Measurements from ENCODE around the gene SGIP1. TPM values are rescaled to one million over a fixed set of nuclear protein-coding genes. Genes with fewer than 3 reads are reported as not detected.
A peak's percentile ranks its signal among the peaks of the same experiment; 100 is the strongest.

The SGIP1 gene
- total and polyA plus RNA-seq, 2 experiments from 2014 or later, result 2.4 to 6.1 TPM

DNA sequence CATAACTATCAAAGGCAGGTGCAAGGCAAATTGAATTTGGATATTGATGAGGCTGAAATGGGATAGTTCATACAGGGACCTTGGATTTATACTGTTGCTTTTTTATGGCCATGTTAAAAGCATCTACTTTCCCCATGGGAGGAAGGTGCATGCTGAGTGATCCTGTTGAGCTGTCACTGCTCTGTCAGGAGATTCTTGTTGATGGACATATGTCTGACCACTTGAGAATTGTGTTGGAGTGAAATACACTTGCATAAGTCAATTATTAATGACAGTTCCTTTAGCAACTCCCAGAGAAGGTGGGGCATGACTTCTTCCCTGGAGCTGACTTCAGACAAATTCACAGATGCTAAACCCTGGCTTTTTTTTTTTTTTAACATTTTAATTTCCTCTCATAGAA lies 159.9 kb downstream of the SGIP1 start (continued):
- TF ChIP-seq, protein P1, sequence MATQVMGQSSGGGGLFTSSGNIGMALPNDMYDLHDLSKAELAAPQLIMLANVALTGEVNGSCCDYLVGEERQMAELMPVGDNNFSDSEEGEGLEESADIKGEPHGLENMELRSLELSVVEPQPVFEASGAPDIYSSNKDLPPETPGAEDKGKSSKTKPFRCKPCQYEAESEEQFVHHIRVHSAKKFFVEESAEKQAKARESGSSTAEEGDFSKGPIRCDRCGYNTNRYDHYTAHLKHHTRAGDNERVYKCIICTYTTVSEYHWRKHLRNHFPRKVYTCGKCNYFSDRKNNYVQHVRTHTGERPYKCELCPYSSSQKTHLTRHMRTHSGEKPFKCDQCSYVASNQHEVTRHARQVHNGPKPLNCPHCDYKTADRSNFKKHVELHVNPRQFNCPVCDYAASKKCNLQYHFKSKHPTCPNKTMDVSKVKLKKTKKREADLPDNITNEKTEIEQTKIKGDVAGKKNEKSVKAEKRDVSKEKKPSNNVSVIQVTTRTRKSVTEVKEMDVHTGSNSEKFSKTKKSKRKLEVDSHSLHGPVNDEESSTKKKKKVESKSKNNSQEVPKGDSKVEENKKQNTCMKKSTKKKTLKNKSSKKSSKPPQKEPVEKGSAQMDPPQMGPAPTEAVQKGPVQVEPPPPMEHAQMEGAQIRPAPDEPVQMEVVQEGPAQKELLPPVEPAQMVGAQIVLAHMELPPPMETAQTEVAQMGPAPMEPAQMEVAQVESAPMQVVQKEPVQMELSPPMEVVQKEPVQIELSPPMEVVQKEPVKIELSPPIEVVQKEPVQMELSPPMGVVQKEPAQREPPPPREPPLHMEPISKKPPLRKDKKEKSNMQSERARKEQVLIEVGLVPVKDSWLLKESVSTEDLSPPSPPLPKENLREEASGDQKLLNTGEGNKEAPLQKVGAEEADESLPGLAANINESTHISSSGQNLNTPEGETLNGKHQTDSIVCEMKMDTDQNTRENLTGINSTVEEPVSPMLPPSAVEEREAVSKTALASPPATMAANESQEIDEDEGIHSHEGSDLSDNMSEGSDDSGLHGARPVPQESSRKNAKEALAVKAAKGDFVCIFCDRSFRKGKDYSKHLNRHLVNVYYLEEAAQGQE (IDR thresholded peaks at IDR 0.05; ENCODE audit: unreplicated experiment), result no peak

DNA sequence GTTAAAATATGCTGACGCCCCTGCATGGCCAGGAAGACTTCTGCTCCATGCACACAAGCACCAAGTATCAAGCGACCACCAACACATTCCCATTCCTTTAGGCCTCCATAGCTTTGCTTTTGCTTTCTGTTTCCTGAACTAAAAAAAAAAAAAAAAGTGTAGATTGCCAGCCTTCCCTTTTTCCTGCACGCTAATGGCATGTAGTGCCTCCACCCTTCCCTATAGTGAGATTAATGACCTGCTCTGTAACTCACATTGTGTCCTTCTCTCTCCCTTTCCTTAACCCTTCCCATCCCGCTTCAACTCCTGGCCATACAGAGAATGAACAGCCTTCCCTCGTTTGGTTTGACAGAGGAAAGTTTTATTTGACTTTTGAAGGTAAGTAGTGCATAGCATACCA lies 161.2 kb downstream of the SGIP1 start:
- H3K4me3 Mint-ChIP-seq, result no peak overlapping the region
- TF ChIP-seq, protein P2, sequence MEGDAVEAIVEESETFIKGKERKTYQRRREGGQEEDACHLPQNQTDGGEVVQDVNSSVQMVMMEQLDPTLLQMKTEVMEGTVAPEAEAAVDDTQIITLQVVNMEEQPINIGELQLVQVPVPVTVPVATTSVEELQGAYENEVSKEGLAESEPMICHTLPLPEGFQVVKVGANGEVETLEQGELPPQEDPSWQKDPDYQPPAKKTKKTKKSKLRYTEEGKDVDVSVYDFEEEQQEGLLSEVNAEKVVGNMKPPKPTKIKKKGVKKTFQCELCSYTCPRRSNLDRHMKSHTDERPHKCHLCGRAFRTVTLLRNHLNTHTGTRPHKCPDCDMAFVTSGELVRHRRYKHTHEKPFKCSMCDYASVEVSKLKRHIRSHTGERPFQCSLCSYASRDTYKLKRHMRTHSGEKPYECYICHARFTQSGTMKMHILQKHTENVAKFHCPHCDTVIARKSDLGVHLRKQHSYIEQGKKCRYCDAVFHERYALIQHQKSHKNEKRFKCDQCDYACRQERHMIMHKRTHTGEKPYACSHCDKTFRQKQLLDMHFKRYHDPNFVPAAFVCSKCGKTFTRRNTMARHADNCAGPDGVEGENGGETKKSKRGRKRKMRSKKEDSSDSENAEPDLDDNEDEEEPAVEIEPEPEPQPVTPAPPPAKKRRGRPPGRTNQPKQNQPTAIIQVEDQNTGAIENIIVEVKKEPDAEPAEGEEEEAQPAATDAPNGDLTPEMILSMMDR (conservative IDR thresholded peaks at IDR 0.05; ENCODE audit: low read depth in 2 of 2), result no peak
- TF ChIP-seq, protein P3, sequence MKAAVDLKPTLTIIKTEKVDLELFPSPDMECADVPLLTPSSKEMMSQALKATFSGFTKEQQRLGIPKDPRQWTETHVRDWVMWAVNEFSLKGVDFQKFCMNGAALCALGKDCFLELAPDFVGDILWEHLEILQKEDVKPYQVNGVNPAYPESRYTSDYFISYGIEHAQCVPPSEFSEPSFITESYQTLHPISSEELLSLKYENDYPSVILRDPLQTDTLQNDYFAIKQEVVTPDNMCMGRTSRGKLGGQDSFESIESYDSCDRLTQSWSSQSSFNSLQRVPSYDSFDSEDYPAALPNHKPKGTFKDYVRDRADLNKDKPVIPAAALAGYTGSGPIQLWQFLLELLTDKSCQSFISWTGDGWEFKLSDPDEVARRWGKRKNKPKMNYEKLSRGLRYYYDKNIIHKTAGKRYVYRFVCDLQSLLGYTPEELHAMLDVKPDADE (IDR thresholded peaks at IDR 0.05), result no peak
- TF ChIP-seq CREB1 (CRISPR knock-in tag; IDR thresholded peaks at IDR 0.05; ENCODE audit: low read depth), result no peak
- no peak for TF ChIP-seq STAT1 (IDR thresholded peaks at IDR 0.05; ENCODE audit: unreplicated experiment)
- TF ChIP-seq NANOG (IDR thresholded peaks at IDR 0.05; ENCODE audit: borderline replicate concordance), result no peak
- no peak for TF ChIP-seq EZH2phosphoT487 (IDR thresholded peaks at IDR 0.05; ENCODE audit: unreplicated experiment)
- TF ChIP-seq ZNF114 (CRISPR knock-in tag; IDR thresholded peaks at IDR 0.05), result no peak
- TF ChIP-seq ZNF331 (CRISPR knock-in tag; IDR thresholded peaks at IDR 0.05; ENCODE audit: low read depth), result no peak
- TF ChIP-seq POLR2AphosphoS5 (IDR thresholded peaks at IDR 0.05; ENCODE audit: low read depth), result no peak
- TF ChIP-seq, protein P1 (IDR thresholded peaks at IDR 0.05; ENCODE audit: unreplicated experiment), result no peak
- TF ChIP-seq EZH2 (IDR thresholded peaks at IDR 0.05; ENCODE audit: low read depth, unreplicated experiment), result no peak

More for the DNA sequence above, 161.2 kb downstream of the SGIP1 start:
- H3K27ac Mint-ChIP-seq, result no peak overlapping the region
- no peaks in the 10 kb centered on the region for H4K20me1 ChIP-seq (replicated peaks; ENCODE audit: insufficient read depth)
- H3K9me2 ChIP-seq (ENCODE audit: insufficient read depth), result no peaks in the 10 kb centered on the region
- H3K4me1 ChIP-seq (ENCODE audit: insufficient read depth), result peaks cover 13% of the 10 kb centered on the region; the same call in 1 of the 2 replicates
- no peaks in the 10 kb centered on the region for H3F3A ChIP-seq (replicated peaks; ENCODE audit: low read depth)
- no peak overlapping the region for H2AFZ ChIP-seq
- peak; percentile 29 for DNase-seq (ENCODE audit: low spot score)
- no peak overlapping the region for H3K27ac ChIP-seq (ENCODE audit: low read depth)
- no peaks in the 10 kb centered on the region for H3K27me3 ChIP-seq (ENCODE audit: insufficient read depth)
- H3K36me3 Mint-ChIP-seq (ENCODE audit: low read depth), result no peaks in the 10 kb centered on the region
- H3K4me1 Mint-ChIP-seq, result peaks cover 22% of the 10 kb centered on the region
- no peaks in the 10 kb centered on the region for H3K36me3 ChIP-seq (ENCODE audit: insufficient read depth)
- H3K4me2 ChIP-seq, result no peak overlapping the region
- H3K27me3 Mint-ChIP-seq (ENCODE audit: insufficient read depth, low read depth, poor library complexity), result no peaks in the 10 kb centered on the region
- H3K9me3 Mint-ChIP-seq, result no peaks in the 10 kb centered on the region
- no peak overlapping the region for H3K4me3 ChIP-seq
- peak; percentile 75 for ATAC-seq
- H3K79me2 ChIP-seq (replicated peaks; ENCODE audit: insufficient read depth), result no peaks in the 10 kb centered on the region

All from GM23338 (cell line).